HepG2 (cell line): ENCODE measurements around the gene DOK1. TPM values are rescaled to one million over a fixed set of nuclear protein-coding genes. Genes with fewer than 3 reads are reported as not detected.

Source experiments
- CHD2 ChIP-seq: IDR thresholded peaks from 2 replicates; pipeline ENCODE4 v1.6.1; 2011; ENCODE audit warnings: low read depth, low read length, improper control_type of control experiment
- ESRRA ChIP-seq: sonication (generic); formaldehyde crosslinking; IDR thresholded peaks from 2 replicates; pipeline ENCODE4 v1.5.1; 2020; ENCODE audit warnings: mild to moderate bottlenecking, low read depth, missing genetic modification reagents
- HBP1 ChIP-seq: IDR thresholded peaks from 2 replicates; pipeline ENCODE4 v1.6.1; 2016; ENCODE audit warnings: low read depth, control low read depth
- HES4 ChIP-seq: sonication (generic); formaldehyde crosslinking; IDR thresholded peaks from 2 replicates; pipeline ENCODE4 v1.9.0; 2021; ENCODE audit warnings: mild to moderate bottlenecking, missing genetic modification reagents, borderline replicate concordance
- HNRNPUL1 ChIP-seq: fragments of 200-400 bp; formaldehyde crosslinking; IDR thresholded peaks from 2 replicates; pipeline ENCODE4 v1.6.1; 2017; ENCODE audit warnings: low read depth, mild to moderate bottlenecking, low read length, moderate library complexity
- HOXA7 ChIP-seq: sonication (generic); formaldehyde crosslinking; IDR thresholded peaks from 2 replicates; pipeline ENCODE4 v1.8.1; 2022; ENCODE audit warnings: mild to moderate bottlenecking, missing genetic modification reagents, moderate library complexity
- IRF1 ChIP-seq: sonication (generic); formaldehyde crosslinking; IDR thresholded peaks from 2 replicates; pipeline ENCODE4 v1.4.0; 2020; ENCODE audit warnings: low read depth, mild to moderate bottlenecking, missing genetic modification reagents
- KMT2A ChIP-seq: sonication (generic); formaldehyde crosslinking; IDR thresholded peaks from 2 replicates; pipeline ENCODE4 v1.4.0; 2020; ENCODE audit warnings: missing genetic modification reagents
- MED8 ChIP-seq: sonication (generic); formaldehyde crosslinking; IDR thresholded peaks from 2 replicates; pipeline ENCODE4 v1.8.1; 2023; ENCODE audit warnings: mild to moderate bottlenecking, missing genetic modification reagents; ENCODE audit not compliant: insufficient replicate concordance
- MXD4 ChIP-seq: IDR thresholded peaks from 2 replicates; pipeline ENCODE4 v1.6.1; 2016; ENCODE audit warnings: mild to moderate bottlenecking, missing biosample characterization, missing genetic modification reagents
- NFE2L2 ChIP-seq: fragments of 150-350 bp; IDR thresholded peaks from 2 replicates; pipeline ENCODE4 v1.6.1; 2014; ENCODE audit warnings: low read length
- ONECUT2 ChIP-seq: sonication (generic); formaldehyde crosslinking; IDR thresholded peaks from 2 replicates; pipeline ENCODE4 v1.4.0; 2020; ENCODE audit warnings: missing genetic modification reagents
- POGZ ChIP-seq: sonication (generic); formaldehyde crosslinking; IDR thresholded peaks from 2 replicates; pipeline ENCODE4 v1.4.0; 2020; ENCODE audit warnings: mild to moderate bottlenecking, missing genetic modification reagents
- PRDM10 ChIP-seq: sonication (generic); formaldehyde crosslinking; IDR thresholded peaks from 2 replicates; pipeline ENCODE4 v1.4.0; 2020; ENCODE audit warnings: low read depth, missing genetic modification reagents
- ZBTB3 ChIP-seq: sonication (generic); formaldehyde crosslinking; IDR thresholded peaks from 2 replicates; pipeline ENCODE4 v1.4.0; 2020; ENCODE audit warnings: low read depth, mild to moderate bottlenecking, moderate library complexity, missing genetic modification reagents, borderline replicate concordance
- ZFP37 ChIP-seq: sonication (generic); formaldehyde crosslinking; IDR thresholded peaks from 2 replicates; pipeline ENCODE4 v1.4.0; 2020; ENCODE audit warnings: missing genetic modification reagents, borderline replicate concordance
- ZNF18 ChIP-seq: sonication (generic); formaldehyde crosslinking; IDR thresholded peaks from 2 replicates; pipeline ENCODE4 v1.8.0; 2022; ENCODE audit warnings: mild to moderate bottlenecking, missing genetic modification reagents; ENCODE audit not compliant: insufficient replicate concordance
- ZNF496 ChIP-seq: sonication (generic); formaldehyde crosslinking; IDR thresholded peaks from 2 replicates; pipeline ENCODE4 v1.8.1; 2023; ENCODE audit warnings: mild to moderate bottlenecking, moderate library complexity, missing genetic modification reagents; ENCODE audit not compliant: insufficient replicate concordance
- polyA plus RNA-seq, 8 experiments: library from polyadenylated mRNA; depleted of rRNA in 3 of 8; stranded (reverse) in 7 of 8; unstranded in 1 of 8; fragments of >200 nt; fragmentation: Illumina TruSeq in 4 of 8; extraction: Trizol in 4 of 8; gene quantifications; 2 replicates each; pipeline versions ENCODE4 v1.2.1 to v1.2.3, GENCODE V29; 2011 to 2016; ENCODE audit warnings: low read depth in 4 of 8, missing spikeins in 1 of 8, mixed read lengths in 1 of 8; ENCODE audit not compliant: insufficient read depth in 1 of 8
- total RNA-seq, 5 experiments: library from RNA; depleted of rRNA; stranded (reverse); fragments of >200 nt; fragmentation: Illumina TruSeq; extraction: Trizol; gene quantifications; 2 replicates each; pipeline ENCODE4 v1.2.3, GENCODE V29; 2016; ENCODE audit warnings: low read depth in 1 of 5
- TF ChIP-seq, protein P1 (sequence below): sonication (generic); formaldehyde crosslinking; IDR thresholded peaks from 2 replicates; pipeline ENCODE4 v1.8.1; 2023; ENCODE audit warnings: missing genetic modification reagents, inconsistent platforms, borderline replicate concordance

Gene DOK1
- total and polyA plus RNA-seq, 2 of the 13 experiments (the other 11 are each of a cell fraction or from before 2014, with no cell fraction given), result 0.53 to 0.74 TPM

DNA sequence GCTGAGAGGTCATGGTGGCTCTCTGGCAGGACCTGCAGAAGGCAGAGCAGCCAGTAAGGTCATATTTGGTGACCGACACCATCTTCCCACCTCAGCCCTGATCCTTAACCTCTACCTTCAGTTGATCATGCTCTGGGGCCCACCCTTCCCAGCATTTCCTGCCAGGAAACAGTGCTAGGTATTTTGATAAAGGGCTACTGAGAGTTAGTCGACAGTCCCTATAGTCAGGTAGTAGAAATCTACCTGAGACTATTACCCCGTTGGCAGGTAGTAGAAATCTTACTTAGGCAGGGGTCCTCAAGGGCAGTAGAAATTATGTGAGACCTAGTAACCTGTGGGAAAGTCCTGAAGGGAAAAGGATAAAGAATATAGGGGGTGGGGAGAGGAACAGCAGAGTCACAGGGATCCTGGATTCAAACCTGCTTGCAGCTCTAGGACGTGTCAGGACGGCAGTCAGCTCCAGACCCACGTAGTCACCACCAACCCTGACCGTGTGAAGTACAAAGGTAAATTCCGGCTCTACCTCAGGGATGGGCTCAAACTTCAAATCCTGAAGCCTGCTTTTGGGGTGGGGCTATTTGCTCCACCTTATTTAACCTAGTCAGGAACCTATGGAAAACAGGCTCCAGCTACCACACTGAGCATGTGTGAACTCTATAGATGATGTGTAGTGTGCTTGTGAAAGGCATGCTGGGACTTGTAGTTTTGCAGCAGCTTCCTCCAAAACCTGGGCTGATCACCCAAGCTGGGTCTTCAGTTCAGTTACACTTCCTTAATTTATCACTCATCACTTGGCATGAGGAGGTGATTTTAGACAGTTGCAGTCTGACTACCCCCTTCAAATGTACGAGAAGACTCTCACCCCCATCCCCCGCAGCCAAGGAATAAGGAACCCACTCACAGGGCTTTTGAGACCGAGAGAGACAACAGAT, 28.5 kb upstream of the DOK1 start, which contains the start of gene DQX1 (continued):
- TF ChIP-seq NFE2L2 (no peak), CHD2 (no peak), MXD4 (CRISPR knock-in tag) (peak; percentile 68), HBP1 (peak; percentile 22; the same call in 1 of the 2 replicates), IRF1 (CRISPR knock-in tag) (no peak), ZFP37 (CRISPR knock-in tag) (0 out of 2 replicates have a peak, but pooled peaks have one; percentile 70), ZNF496 (CRISPR knock-in tag) (no peak), ESRRA (CRISPR knock-in tag) (peak; percentile 53; the same call in 1 of the 2 replicates), HNRNPUL1 (no peak), PRDM10 (CRISPR knock-in tag) (peak; percentile 43; the same call in 1 of the 2 replicates), KMT2A (CRISPR knock-in tag) (peak; percentile 50), ZNF18 (CRISPR knock-in tag) (peak; percentile 75), ONECUT2 (CRISPR knock-in tag) (no peak), MED8 (no peak), HOXA7 (CRISPR knock-in tag) (no peak), HES4 (CRISPR knock-in tag) (no peak), POGZ (CRISPR knock-in tag) (0 out of 2 replicates have a peak, but pooled peaks have one; percentile 17), ZBTB3 (CRISPR knock-in tag) (0 out of 2 replicates have a peak, but pooled peaks have one; percentile 29)
- TF ChIP-seq, protein P1, sequence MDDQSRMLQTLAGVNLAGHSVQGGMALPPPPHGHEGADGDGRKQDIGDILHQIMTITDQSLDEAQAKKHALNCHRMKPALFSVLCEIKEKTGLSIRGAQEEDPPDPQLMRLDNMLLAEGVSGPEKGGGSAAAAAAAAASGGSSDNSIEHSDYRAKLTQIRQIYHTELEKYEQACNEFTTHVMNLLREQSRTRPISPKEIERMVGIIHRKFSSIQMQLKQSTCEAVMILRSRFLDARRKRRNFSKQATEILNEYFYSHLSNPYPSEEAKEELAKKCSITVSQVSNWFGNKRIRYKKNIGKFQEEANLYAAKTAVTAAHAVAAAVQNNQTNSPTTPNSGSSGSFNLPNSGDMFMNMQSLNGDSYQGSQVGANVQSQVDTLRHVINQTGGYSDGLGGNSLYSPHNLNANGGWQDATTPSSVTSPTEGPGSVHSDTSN (CRISPR knock-in tag), result no peak
